ENCODE data around the gene MACROD2.

DNA sequence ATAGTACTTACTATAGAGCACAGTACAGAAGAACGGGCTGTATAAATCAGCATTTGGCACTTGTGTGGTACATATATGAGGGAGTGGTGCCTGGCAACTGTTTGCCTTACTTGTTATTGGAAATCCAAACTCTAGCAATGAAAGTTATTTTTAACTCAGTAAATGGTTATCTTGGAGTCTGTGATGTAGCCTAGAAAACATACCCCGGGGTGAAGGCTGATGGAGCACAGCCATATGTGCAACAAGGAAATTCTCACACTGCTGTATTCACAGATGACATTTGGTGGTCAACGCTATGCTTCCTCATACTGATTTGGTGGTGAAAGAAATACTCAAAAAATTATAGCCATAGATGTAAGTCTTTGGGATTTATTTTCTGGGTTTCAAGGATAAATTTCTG lies 1149.6 kb downstream of the MACROD2 start:
- TF ChIP-seq EP300 (IDR thresholded peaks at IDR 0.05; ENCODE audit: low read depth): no peak
- TF ChIP-seq, protein P1, sequence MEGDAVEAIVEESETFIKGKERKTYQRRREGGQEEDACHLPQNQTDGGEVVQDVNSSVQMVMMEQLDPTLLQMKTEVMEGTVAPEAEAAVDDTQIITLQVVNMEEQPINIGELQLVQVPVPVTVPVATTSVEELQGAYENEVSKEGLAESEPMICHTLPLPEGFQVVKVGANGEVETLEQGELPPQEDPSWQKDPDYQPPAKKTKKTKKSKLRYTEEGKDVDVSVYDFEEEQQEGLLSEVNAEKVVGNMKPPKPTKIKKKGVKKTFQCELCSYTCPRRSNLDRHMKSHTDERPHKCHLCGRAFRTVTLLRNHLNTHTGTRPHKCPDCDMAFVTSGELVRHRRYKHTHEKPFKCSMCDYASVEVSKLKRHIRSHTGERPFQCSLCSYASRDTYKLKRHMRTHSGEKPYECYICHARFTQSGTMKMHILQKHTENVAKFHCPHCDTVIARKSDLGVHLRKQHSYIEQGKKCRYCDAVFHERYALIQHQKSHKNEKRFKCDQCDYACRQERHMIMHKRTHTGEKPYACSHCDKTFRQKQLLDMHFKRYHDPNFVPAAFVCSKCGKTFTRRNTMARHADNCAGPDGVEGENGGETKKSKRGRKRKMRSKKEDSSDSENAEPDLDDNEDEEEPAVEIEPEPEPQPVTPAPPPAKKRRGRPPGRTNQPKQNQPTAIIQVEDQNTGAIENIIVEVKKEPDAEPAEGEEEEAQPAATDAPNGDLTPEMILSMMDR (IDR thresholded peaks at IDR 0.05): no peak
- TF ChIP-seq POLR2A (IDR thresholded peaks at IDR 0.05): no peak
